Aorta (tissue), 5 donors: ENCODE measurements around the gene GPD1L. TPM values are rescaled to one million over a fixed set of nuclear protein-coding genes. Genes with fewer than 3 reads are reported as not detected.

Experiments
- ATAC-seq: fragments of 200-7000 bp; cut with Tn5 transposase; one replicate; pipeline ENCODE4 v1.9.1; 2022; ENCODE audit warnings: moderate library complexity; ENCODE audit not compliant: low FRiP score
- DNase-seq, 2 donors: peaks; one replicate each; pipeline ENCODE4 v3.0.0-alpha.2; 2020
- H3K27ac ChIP-seq, 2 donors: one replicate each; pipeline ENCODE4 v1.5.1; 2013; ENCODE audit warnings: low read length in 2 of 2, mild to moderate bottlenecking in 2 of 2, moderate library complexity in 2 of 2, control low read depth in 1 of 2, inconsistent platforms in 1 of 2, low read depth in 1 of 2
- H3K27me3 ChIP-seq, 2 donors: one replicate each; pipeline ENCODE4 v1.6.1; 2013; ENCODE audit warnings: control low read depth in 1 of 2, low read length in 1 of 2, mild to moderate bottlenecking in 1 of 2, moderate library complexity in 1 of 2; ENCODE audit not compliant: insufficient read depth in 2 of 2, control insufficient read depth in 1 of 2
- H3K36me3 ChIP-seq, 2 donors: one replicate each; pipeline ENCODE4 v1.6.1; 2013; ENCODE audit warnings: control low read depth in 1 of 2, low read length in 1 of 2, mild to moderate bottlenecking in 1 of 2; ENCODE audit not compliant: insufficient read depth in 2 of 2, control insufficient read depth in 1 of 2
- H3K4me1 ChIP-seq, 2 donors: one replicate each; pipeline ENCODE4 v1.6.1; 2013; ENCODE audit warnings: low read length in 2 of 2, control low read depth in 1 of 2, mild to moderate bottlenecking in 1 of 2, moderate library complexity in 1 of 2; ENCODE audit not compliant: insufficient read depth in 2 of 2, control insufficient read depth in 1 of 2
- H3K4me3 ChIP-seq, 2 donors: one replicate each; pipeline ENCODE4 v1.5.1; 2013; ENCODE audit warnings: low read length in 2 of 2, control low read depth in 1 of 2, mild to moderate bottlenecking in 1 of 2
- H3K9me3 ChIP-seq: one replicate; pipeline ENCODE4 v1.6.1; 2013; ENCODE audit warnings: mild to moderate bottlenecking, low read length; ENCODE audit not compliant: control insufficient read depth
- WGBS, 2 donors: extraction: QIAGEN DNeasy Blood & Tissue Kit; methylation state at CpG; one replicate each; pipeline ENCODE4 v1.1.7; 2013; 5-methylcytosine and 5-hydroxymethylcytosine counted together
- intact Hi-C, 2 donors: fragments of 100-400 bp; cut with DNase I; formaldehyde crosslinking; loops; one replicate each; pipeline versions ENCODE4 v1.14.2 to v1.15.0; 2022
- polyA plus RNA-seq, 2 donors: library from polyadenylated mRNA; stranded (reverse); fragments of 200-250 nt; gene quantifications; one replicate each; pipeline ENCODE4 v1.2.3, GENCODE V29; 2013
- total RNA-seq, 2 donors: library from RNA; stranded (reverse); fragmentation: NEBNext Ultra II Directional; extraction: Animal tissue kit (Norgen Biotek cat#: 25700); gene quantifications; one replicate each; pipeline ENCODE4 v1.2.1, GENCODE V29; 2021
- donor health status: healthy with polysubstance abuse.
- donor health status: Bipolar disorder and iron deficiency.
- donor health status: DM: no; HTN: no; CAD: no.
- donor health status: DM: no; HTN: no; CAD: no.
- donor health status: DM: yes; HTN: yes; CAD: no.

Gene GPD1L
- total and polyA plus RNA-seq, 4 donors = 21.7 to 48.4 (median 29.5) TPM

DNA sequence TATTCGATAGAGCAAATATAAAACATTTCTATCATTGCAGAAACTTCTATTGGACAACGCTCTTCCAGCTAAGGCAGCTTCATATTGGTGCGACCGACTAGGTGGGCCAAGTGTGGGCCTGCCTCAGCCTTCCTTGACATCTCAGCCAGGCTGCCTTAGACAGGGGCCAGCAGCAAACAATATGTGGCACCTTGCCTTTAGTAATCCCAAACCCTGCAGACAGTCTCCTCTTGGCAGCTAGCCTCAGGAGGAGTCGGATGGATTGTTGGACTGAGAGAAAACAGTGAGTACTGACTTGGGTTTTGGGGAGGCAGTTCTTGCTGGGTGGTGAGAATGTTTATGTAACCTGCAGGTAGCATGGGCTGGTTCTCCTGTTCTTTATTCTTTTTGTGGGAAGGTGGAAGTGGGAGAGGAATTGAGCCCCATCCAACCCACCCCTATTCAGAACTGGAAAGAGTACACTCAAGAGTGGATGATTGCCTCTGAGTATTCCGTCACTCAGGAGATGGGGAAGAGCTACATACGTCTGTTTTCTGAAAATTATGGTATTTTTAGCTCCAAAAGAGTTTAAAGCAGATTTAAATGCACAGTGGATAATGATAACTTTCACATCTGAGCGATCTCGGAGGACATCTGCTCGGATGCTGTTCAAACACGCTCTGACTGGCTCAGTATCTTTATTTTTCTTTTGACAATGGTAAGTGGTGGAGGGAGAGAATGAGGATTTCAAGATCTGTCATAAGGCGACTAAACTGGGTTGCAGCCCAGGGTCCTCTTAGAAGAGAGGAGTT, 47.2 kb downstream of the GPD1L start:
- no peaks in the 10 kb centered on the region for H3K9me3 ChIP-seq
- WGBS, 2 donors = 91 to 92% methylated on average over 12 of the region's 12 CpGs
- H3K27me3 ChIP-seq = no peaks in the 10 kb centered on the region
- H3K4me3 ChIP-seq = no peak overlapping the region
- no peak for ATAC-seq
- H3K36me3 ChIP-seq = peaks cover 2% of the 10 kb centered on the region in 2 donors
- no peak overlapping the region for H3K27ac ChIP-seq
- intact Hi-C loops = no loop called here
- no peaks in the 10 kb centered on the region for H3K4me1 ChIP-seq
- no peak for DNase-seq

DNA sequence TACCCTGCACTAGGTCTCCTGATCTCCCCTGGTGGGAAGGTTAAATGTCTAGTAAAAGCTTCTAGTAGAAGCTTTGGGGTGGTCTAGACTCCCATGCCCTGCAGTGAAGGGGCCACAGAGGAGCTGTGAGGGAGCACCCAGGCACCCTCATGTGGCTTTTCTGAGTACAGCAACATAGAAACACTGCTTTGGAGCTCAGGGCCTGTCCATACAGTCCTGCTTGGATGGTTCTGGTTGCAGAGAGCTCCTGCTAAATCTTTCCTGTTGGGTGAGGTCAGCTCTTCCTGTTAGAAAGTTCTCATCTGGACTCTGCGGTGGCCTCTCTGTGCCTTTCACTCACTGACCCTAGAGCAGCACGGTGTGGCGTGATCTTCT, 47.8 kb downstream of the GPD1L start:
- no peak overlapping the region for H3K4me3 ChIP-seq
- no peak overlapping the region for H3K27ac ChIP-seq
- DNase-seq (no peak), ATAC-seq (no peak)
- H3K27me3 ChIP-seq = no peaks in the 10 kb centered on the region
- H3K4me1 ChIP-seq = no peaks in the 10 kb centered on the region
- WGBS, 2 donors = 95 to 96% methylated on average over 3 of the region's 3 CpGs
- peaks cover 2 to 5% of the 10 kb centered on the region in 2 donors for H3K36me3 ChIP-seq
- intact Hi-C loops = no loop called here
- no peaks in the 10 kb centered on the region for H3K9me3 ChIP-seq

- Histone ChIP-seq H3K9me3 (no peaks in the 10 kb centered on the region), H3K4me1 (no peaks in the 10 kb centered on the region), H3K27ac (no peak overlapping the region), H3K27me3 (no peaks in the 10 kb centered on the region), H3K4me3 (no peak overlapping the region), H3K36me3 (peaks cover 2 to 5% of the 10 kb centered on the region in 2 donors)
- DNase-seq (no peak), ATAC-seq (no peak)
- intact Hi-C loops = no loop called here
- 94 to 97% methylated on average over 3 of the region's 3 CpGs for whole genome bisulfite sequencing, 2 donors
Observed at GRCh38 chr3:32155117-32155516, 48.7 kb downstream of the GPD1L start.

- no peak overlapping the region for H3K4me3 ChIP-seq
- intact Hi-C loops = no loop called here
- no peaks in the 10 kb centered on the region for H3K4me1 ChIP-seq
- DNase-seq (no peak), ATAC-seq (no peak)
- H3K27me3 ChIP-seq = no peaks in the 10 kb centered on the region
- H3K27ac ChIP-seq = no peak overlapping the region
- H3K36me3 ChIP-seq = peaks cover 0 to 9% of the 10 kb centered on the region in 2 donors
- WGBS, 2 donors = 65 to 73% methylated on average over 7 of the region's 7 CpGs
- H3K9me3 ChIP-seq = no peaks in the 10 kb centered on the region
Observed at GRCh38 chr3:32157600-32158264, 51.3 kb downstream of the GPD1L start.

- ATAC-seq (no peak), DNase-seq (no peak)
- Histone ChIP-seq H3K27me3 (no peaks in the 10 kb centered on the region), H3K27ac (no peak overlapping the region), H3K36me3 (peaks cover 4 to 9% of the 10 kb centered on the region in 2 donors), H3K4me1 (no peaks in the 10 kb centered on the region), H3K4me3 (no peak overlapping the region), H3K9me3 (no peaks in the 10 kb centered on the region)
- intact Hi-C loops = no loop called here
- 72 to 79% methylated on average over 3 of the region's 3 CpGs for WGBS, 2 donors
Observed at GRCh38 chr3:32160706-32161214, 54.3 kb downstream of the GPD1L start.

DNA sequence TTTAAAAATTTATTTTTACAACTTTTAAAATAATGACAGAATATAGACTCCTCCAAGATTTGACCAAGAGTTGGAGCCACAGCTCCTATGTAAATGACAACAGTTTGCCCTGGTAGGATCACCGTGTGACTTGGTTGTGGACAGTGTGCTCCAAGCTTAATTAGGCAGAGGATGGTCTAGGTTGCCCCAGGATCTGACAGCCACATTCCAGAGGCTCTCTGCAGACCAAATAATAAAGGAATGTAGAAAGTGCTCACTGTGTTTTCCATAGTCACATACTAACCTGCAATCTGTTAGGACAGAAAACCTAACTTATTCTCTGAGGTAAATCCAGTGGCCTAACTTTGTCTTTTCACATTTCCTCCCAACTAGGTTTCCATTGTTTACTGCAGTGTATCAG, 59.0 kb downstream of the GPD1L start:
- Histone ChIP-seq H3K27ac (no peak overlapping the region), H3K36me3 (peaks cover 7 to 9% of the 10 kb centered on the region in 2 donors), H3K4me3 (no peak overlapping the region), H3K4me1 (no peaks in the 10 kb centered on the region), H3K9me3 (no peaks in the 10 kb centered on the region), H3K27me3 (no peaks in the 10 kb centered on the region)
- DNase-seq (no peak), ATAC-seq (no peak)
- 80 to 85% methylated on average over 1 of the region's 1 CpG for WGBS, 2 donors
- intact Hi-C loops = no loop called here

DNA sequence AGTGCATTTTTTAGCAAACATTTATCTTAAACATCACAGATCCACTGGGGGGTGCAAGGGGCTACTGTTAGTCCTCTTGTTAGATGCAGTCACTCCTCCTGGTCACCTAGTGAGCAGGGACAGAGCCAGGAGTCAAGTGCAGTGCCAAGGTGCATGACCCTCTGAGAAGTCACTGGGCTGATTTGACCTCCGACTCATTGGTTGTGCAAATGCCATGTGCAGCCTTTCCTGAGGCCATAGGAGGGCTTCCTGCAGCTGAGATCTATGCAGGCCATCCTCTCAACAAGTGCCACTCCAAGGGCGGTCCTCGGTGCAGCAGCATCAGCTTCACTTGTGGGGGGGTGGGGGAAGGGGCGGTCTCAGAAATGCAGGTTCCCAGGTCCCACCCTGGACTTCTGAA, 60.2 kb downstream of the GPD1L start:
- no peak for ATAC-seq
- Histone ChIP-seq H3K27ac (no peak overlapping the region), H3K9me3 (no peaks in the 10 kb centered on the region)

GRCh38 chr3:32172420-32172819, 66.0 kb downstream of the GPD1L start:
- intact Hi-C loops = no loop called here
- Histone ChIP-seq H3K9me3 (no peaks in the 10 kb centered on the region), H3K27me3 (no peaks in the 10 kb centered on the region), H3K4me3 (no peak overlapping the region), H3K36me3 (peaks cover 0 to 2% of the 10 kb centered on the region in 2 donors), H3K27ac (no peak overlapping the region), H3K4me1 (no peaks in the 10 kb centered on the region)
- DNase-seq = no peak
- WGBS, 2 donors = 100% methylated on average over 1 of the region's 1 CpG
- no peak for ATAC-seq

More for the DNA sequence above, 60.2 kb downstream of the GPD1L start:
- intact Hi-C loops = no loop called here
- H3K27me3 ChIP-seq = no peaks in the 10 kb centered on the region
- no peaks in the 10 kb centered on the region for H3K4me1 ChIP-seq
- WGBS, 2 donors = 95 to 97% methylated on average over 4 of the region's 4 CpGs
- H3K36me3 ChIP-seq = peaks cover 6 to 7% of the 10 kb centered on the region in 2 donors
- no peak overlapping the region for H3K4me3 ChIP-seq
- DNase-seq = no peak
